Measurements from ENCODE around the gene CCN2. TPM values are rescaled to one million over a fixed set of nuclear protein-coding genes. Genes with fewer than 3 reads are reported as not detected.

Gene CCN2
- total and polyA plus RNA-seq, 2 experiments from 2014 or later, result 147 to 300 TPM

DNA sequence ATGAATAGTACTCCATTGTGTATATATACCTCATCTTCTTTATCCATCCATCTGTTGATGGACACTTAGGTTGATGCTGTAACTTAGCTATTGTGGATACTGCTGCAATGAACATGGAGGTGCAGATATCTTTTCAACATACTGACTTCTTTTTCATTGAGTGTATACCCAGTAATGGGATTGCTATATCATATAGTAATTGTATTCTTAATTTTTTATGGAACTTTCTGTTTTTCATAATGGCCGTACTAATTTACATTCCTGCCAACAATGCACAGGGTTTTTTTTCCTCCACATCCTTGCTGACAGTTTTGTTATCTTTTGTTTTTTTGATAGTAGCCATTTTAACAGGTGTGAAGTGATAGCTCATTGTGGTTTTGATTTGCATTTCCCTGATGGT lies 5.2 kb downstream of the CCN2 start:
- peaks cover 8% of the 10 kb centered on the region for H3K4me1 ChIP-seq (ENCODE audit: insufficient read depth)
- no peaks in the 10 kb centered on the region for H3K27me3 ChIP-seq
- no peak for DNase-seq (ENCODE audit: low spot score)
- no peak overlapping the region for H2AFZ ChIP-seq
- WGBS (ENCODE audit: low lambda C conversion rate, missing lambda C conversion rate), result 100% methylated on average over 1 of the region's 1 CpG
- no peak overlapping the region for H3K27ac ChIP-seq
- no peaks in the 10 kb centered on the region for H3K79me2 ChIP-seq
- H3K9me2 ChIP-seq (replicated peaks; ENCODE audit: insufficient read depth), result no peaks in the 10 kb centered on the region
- H3K4me3 ChIP-seq, result no peak overlapping the region
- TF ChIP-seq, protein P1, sequence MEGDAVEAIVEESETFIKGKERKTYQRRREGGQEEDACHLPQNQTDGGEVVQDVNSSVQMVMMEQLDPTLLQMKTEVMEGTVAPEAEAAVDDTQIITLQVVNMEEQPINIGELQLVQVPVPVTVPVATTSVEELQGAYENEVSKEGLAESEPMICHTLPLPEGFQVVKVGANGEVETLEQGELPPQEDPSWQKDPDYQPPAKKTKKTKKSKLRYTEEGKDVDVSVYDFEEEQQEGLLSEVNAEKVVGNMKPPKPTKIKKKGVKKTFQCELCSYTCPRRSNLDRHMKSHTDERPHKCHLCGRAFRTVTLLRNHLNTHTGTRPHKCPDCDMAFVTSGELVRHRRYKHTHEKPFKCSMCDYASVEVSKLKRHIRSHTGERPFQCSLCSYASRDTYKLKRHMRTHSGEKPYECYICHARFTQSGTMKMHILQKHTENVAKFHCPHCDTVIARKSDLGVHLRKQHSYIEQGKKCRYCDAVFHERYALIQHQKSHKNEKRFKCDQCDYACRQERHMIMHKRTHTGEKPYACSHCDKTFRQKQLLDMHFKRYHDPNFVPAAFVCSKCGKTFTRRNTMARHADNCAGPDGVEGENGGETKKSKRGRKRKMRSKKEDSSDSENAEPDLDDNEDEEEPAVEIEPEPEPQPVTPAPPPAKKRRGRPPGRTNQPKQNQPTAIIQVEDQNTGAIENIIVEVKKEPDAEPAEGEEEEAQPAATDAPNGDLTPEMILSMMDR (IDR thresholded peaks at IDR 0.05; ENCODE audit: poor library complexity), result no peak
- no peaks in the 10 kb centered on the region for H4K20me1 ChIP-seq (ENCODE audit: insufficient read depth, poor library complexity, severe bottlenecking)
- no peaks in the 10 kb centered on the region for H3K9me3 ChIP-seq (ENCODE audit: low read depth)
- no peaks in the 10 kb centered on the region for H3K36me3 ChIP-seq (replicated peaks; ENCODE audit: insufficient read depth, low read depth)
- no peak overlapping the region for H3K4me2 ChIP-seq

DNA sequence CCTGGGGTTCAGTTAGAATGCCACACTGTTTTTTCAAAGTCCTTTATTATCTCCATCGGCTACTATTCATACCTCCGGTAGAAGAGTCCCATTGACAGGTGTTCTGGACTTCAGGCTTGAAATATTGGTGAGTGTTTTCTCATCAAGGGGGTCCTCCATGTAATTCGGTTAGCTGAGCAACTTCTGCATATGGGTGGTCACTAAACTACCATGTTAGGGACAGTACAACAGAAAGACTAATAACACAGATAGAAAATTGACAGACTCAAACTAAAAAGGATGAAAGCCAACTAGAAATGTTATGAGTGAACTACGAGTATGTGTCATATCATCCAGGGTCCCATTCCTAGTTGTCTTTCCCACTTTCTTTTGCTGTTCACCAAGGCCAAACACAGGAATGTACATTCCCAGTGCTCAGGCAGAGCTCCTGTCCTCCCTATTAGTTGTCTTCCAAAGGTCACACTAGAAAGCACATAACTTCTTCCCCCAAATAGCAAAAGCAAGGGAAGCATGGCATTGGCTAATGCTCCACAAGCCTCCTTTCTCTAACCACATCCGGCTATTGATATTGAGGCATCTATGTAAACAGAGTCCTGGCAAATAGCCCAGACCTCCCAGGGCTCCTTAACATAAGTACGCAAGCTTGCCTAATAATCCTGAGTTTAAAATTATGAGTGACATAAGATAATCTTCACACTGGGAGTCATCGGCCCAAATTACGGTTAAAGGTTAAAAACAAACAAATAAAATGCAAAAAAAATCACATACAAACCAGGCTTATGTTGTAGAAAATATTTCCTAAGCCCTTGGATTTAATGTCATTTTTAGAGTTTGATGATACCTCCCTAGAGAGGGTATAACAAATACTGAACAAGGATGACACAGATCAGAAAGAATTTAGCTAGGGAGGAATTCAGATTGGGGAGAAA lies 13.2 kb downstream of the CCN2 start:
- DNase-seq (ENCODE audit: low spot score), result no peak
- no peak for TF ChIP-seq EZH2phosphoT487 (IDR thresholded peaks at IDR 0.05; ENCODE audit: low read depth, severe bottlenecking, unreplicated experiment)
- H3K79me2 ChIP-seq, result no peaks in the 10 kb centered on the region
- 71% methylated on average over 8 of the region's 8 CpGs for WGBS (ENCODE audit: low lambda C conversion rate, missing lambda C conversion rate)
- peak overlapping the region; percentile 31 for H3K27ac ChIP-seq
- no peaks in the 10 kb centered on the region for H3K27me3 ChIP-seq
- H3K36me3 ChIP-seq (replicated peaks; ENCODE audit: insufficient read depth, low read depth), result no peaks in the 10 kb centered on the region
- no peak overlapping the region for H3K4me3 ChIP-seq
- no peak overlapping the region for H2AFZ ChIP-seq
- H3K9me2 ChIP-seq (replicated peaks; ENCODE audit: insufficient read depth), result no peaks in the 10 kb centered on the region
- peaks cover 3% of the 10 kb centered on the region for H3K4me1 ChIP-seq (ENCODE audit: insufficient read depth)
- no peaks in the 10 kb centered on the region for H4K20me1 ChIP-seq (ENCODE audit: insufficient read depth, poor library complexity, severe bottlenecking)
- H3K9me3 ChIP-seq (ENCODE audit: low read depth), result no peaks in the 10 kb centered on the region
- H3K4me2 ChIP-seq, result no peak overlapping the region

DNA sequence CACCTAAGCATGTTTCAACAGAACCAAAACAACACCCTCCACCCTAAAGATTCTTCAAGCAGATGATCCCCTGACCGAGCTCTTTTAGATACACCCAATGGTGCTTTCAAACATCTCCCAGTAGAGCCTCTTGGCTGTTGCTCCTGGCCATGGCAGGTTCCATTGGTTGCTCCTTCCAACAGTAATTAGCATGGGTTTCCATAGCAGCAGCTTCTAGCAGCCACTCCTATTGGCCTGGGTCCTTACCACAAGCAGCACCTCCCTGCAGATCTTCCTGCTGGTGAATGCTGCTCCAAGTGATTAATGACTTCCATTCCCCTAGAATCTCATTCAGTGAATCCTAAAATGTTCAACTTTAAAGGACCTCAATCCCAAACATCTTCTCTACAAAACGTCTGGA lies 13.9 kb downstream of the CCN2 start:
- no peaks in the 10 kb centered on the region for H3K9me3 ChIP-seq (ENCODE audit: low read depth)
- WGBS (ENCODE audit: low lambda C conversion rate, missing lambda C conversion rate), result 74% methylated on average over 2 of the region's 2 CpGs
- H3K27me3 ChIP-seq, result no peaks in the 10 kb centered on the region
- H3K79me2 ChIP-seq, result no peaks in the 10 kb centered on the region
- no peaks in the 10 kb centered on the region for H3K9me2 ChIP-seq (replicated peaks; ENCODE audit: insufficient read depth)
- no peaks in the 10 kb centered on the region for H4K20me1 ChIP-seq (ENCODE audit: insufficient read depth, poor library complexity, severe bottlenecking)
- no peak overlapping the region for H3K4me2 ChIP-seq
- no peak overlapping the region for H2AFZ ChIP-seq
- no peak overlapping the region for H3K4me3 ChIP-seq
- no peak for DNase-seq (ENCODE audit: low spot score)
- no peak for TF ChIP-seq EZH2 (IDR thresholded peaks at IDR 0.05; ENCODE audit: borderline replicate concordance)
- TF ChIP-seq, protein P1 (IDR thresholded peaks at IDR 0.05; ENCODE audit: poor library complexity), result no peak
- no peak for TF ChIP-seq EZH2phosphoT487 (IDR thresholded peaks at IDR 0.05; ENCODE audit: low read depth, severe bottlenecking, unreplicated experiment)
- H3K27ac ChIP-seq, result no peak overlapping the region
- peaks cover 3% of the 10 kb centered on the region for H3K4me1 ChIP-seq (ENCODE audit: insufficient read depth)
- no peaks in the 10 kb centered on the region for H3K36me3 ChIP-seq (replicated peaks; ENCODE audit: insufficient read depth, low read depth)

DNA sequence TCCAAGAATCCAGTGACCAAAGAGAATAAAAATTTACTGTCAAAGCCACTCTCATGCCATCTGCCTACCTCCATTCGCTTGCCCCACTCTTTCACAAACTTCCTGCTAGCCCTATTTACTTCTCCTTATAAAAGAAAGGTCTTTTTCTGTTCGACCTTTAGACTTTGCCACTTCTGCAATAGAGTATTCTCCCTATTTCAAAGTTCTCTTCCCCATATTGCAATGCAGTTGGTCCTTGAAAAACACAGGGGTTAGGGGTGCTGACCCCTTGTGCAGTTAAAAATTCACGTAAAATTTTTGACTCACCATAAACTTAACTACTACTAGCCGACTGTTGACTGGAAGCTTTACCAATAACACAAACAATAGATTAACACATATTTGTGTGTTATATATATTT lies 15.0 kb downstream of the CCN2 start:
- TF ChIP-seq EZH2 (IDR thresholded peaks at IDR 0.05; ENCODE audit: borderline replicate concordance) (no peak), EZH2phosphoT487 (IDR thresholded peaks at IDR 0.05; ENCODE audit: low read depth, severe bottlenecking, unreplicated experiment) (no peak)
- TF ChIP-seq, protein P1 (IDR thresholded peaks at IDR 0.05; ENCODE audit: poor library complexity), result no peak
- H3K9me2 ChIP-seq (replicated peaks; ENCODE audit: insufficient read depth), result no peaks in the 10 kb centered on the region
- 82% methylated on average over 4 of the region's 4 CpGs for WGBS (ENCODE audit: low lambda C conversion rate, missing lambda C conversion rate)

More for the DNA sequence above, 15.0 kb downstream of the CCN2 start:
- Histone ChIP-seq H3K36me3 (replicated peaks; ENCODE audit: insufficient read depth, low read depth) (no peaks in the 10 kb centered on the region), H2AFZ (no peak overlapping the region), H3K9me3 (ENCODE audit: low read depth) (no peaks in the 10 kb centered on the region), H3K4me2 (no peak overlapping the region), H3K27ac (no peak overlapping the region), H3K79me2 (no peaks in the 10 kb centered on the region), H3K4me3 (no peak overlapping the region), H3K4me1 (ENCODE audit: insufficient read depth) (peaks cover 3% of the 10 kb centered on the region), H4K20me1 (ENCODE audit: insufficient read depth, poor library complexity, severe bottlenecking) (no peaks in the 10 kb centered on the region), H3K27me3 (no peaks in the 10 kb centered on the region)
- no peak for DNase-seq (ENCODE audit: low spot score)

Measured in hepatocyte (in vitro differentiated cells).